Neural cell (in vitro differentiated cells): ENCODE measurements around the gene ACHE.

Experiments used
- CTCF ChIP-seq: fragments of 450-650 bp; IDR thresholded peaks from 2 replicates; pipeline ENCODE4 v1.5.1; 2014; ENCODE audit warnings: antibody characterized with exemption, mild to moderate bottlenecking, moderate library complexity; ENCODE audit not compliant: poor library complexity, severe bottlenecking
- EP300 ChIP-seq: fragments of 450-650 bp; conservative IDR thresholded peaks from 2 replicates; pipeline ENCODE4 v1.6.1; 2014; ENCODE audit warnings: antibody characterized with exemption, mild to moderate bottlenecking, moderate library complexity; ENCODE audit not compliant: poor library complexity, severe bottlenecking
- REST ChIP-seq: IDR thresholded peaks from 2 replicates; pipeline ENCODE4 v1.6.1; 2012; ENCODE audit warnings: borderline replicate concordance

GRCh38 chr7:100860702-100861615 lies 34.7 kb downstream of the ACHE start:
- TF ChIP-seq REST, result no peak
- TF ChIP-seq CTCF, result no peak
- no peak for TF ChIP-seq EP300
